ENCODE data around the gene MTMR3. TPM values are rescaled to one million over a fixed set of nuclear protein-coding genes. Genes with fewer than 3 reads are reported as not detected.
A peak's percentile ranks its signal among the peaks of the same experiment; 100 is the strongest.
"Not testable (repeated sequence)": the region's sequence is repeated elsewhere in the genome, so short reads cannot be mapped to it uniquely, and the experiment has no call there.

The MTMR3 gene
- total RNA-seq (2014; rRNA removed; shearing (Covaris generic)) (22.2 and 50.3 TPM in 2 replicates), polyA plus RNA-seq (2016; fragmentation: Nextera tagmentation; extraction: Ambion mirVana) (10.4 and 12.6 TPM in 2 replicates)

- in situ Hi-C loops (cut with MboI), result no loop called here
Observed at GRCh38 chr22:29883045-29883774, at the start of gene MTMR3. TSS of gene MTMR3 (plus strand) at chr22:29883174. CDS start at chr22:29971060, 87,886 bp downstream.

GRCh38 chr22:29833392-29833965 is 49.5 kb upstream of the MTMR3 start:
- peaks cover 10% of the 10 kb centered on the region; the same call in 1 of the 2 replicates for H3K36me3 ChIP-seq (ENCODE audit: low read depth)
- H3K4me2 ChIP-seq (ENCODE audit: unreplicated experiment), result no peak overlapping the region
- no peak overlapping the region for H3K9ac ChIP-seq
- no peaks in the 10 kb centered on the region for H3K9me3 ChIP-seq (ENCODE audit: low read depth)
- no peak overlapping the region for H2AFZ ChIP-seq
- in situ Hi-C loops (cut with MboI), result no loop called here
- peaks cover 9% of the 10 kb centered on the region for H3K4me1 ChIP-seq (ENCODE audit: insufficient read depth)
- no peak for TF ChIP-seq EZH2phosphoT487 (IDR thresholded peaks at IDR 0.05; ENCODE audit: insufficient read depth, low read depth)
- TF ChIP-seq EZH2 (IDR thresholded peaks at IDR 0.05; ENCODE audit: insufficient read depth, poor library complexity, severe bottlenecking), result no peak
- no peak overlapping the region for H3K27ac ChIP-seq
- H3K9me2 ChIP-seq (ENCODE audit: insufficient read depth), result no peaks in the 10 kb centered on the region
- H4K20me1 ChIP-seq (ENCODE audit: insufficient read depth), result no peaks in the 10 kb centered on the region
- DNase-seq, result no peak
- H3F3A ChIP-seq (ENCODE audit: insufficient read depth), result 0 out of 2 replicates have a peak, but pooled peaks cover 2% of the 10 kb centered on the region
- peaks cover 50% of the 10 kb centered on the region for H3K79me2 ChIP-seq (ENCODE audit: insufficient read depth)
- no peaks in the 10 kb centered on the region for H3K27me3 ChIP-seq (replicated peaks; ENCODE audit: insufficient read depth)
- WGBS, 2 experiments (ENCODE audit: low coverage in 1 of 2, low lambda C conversion rate in 2 of 2, missing lambda C conversion rate in 2 of 2), result 86 to 90% methylated on average over 7 of the region's 7 CpGs
- H3K4me3 ChIP-seq, result no peak overlapping the region

More at GRCh38 chr22:29883045-29883774, at the start of gene MTMR3:
- H2AFZ ChIP-seq, result peak within 1 kb of the TSS; percentile 69
- no peaks in the 10 kb centered on the region for H3K36me3 ChIP-seq (ENCODE audit: low read depth)
- H3K27me3 ChIP-seq (replicated peaks; ENCODE audit: insufficient read depth), result no peaks in the 10 kb centered on the region
- peaks cover 20% of the 10 kb centered on the region; the same call in 1 of the 2 replicates for H3K4me1 ChIP-seq (ENCODE audit: insufficient read depth)
- H3K4me3 ChIP-seq, result peak within 1 kb of the TSS; percentile 75
- peak within 1 kb of the TSS; percentile 61 for H3K27ac ChIP-seq
- no peaks in the 10 kb centered on the region for H3K9me2 ChIP-seq (ENCODE audit: insufficient read depth)
- H4K20me1 ChIP-seq (ENCODE audit: insufficient read depth), result no peaks in the 10 kb centered on the region; the same call in 1 of the 2 replicates
- H3F3A ChIP-seq (ENCODE audit: insufficient read depth), result 0 out of 2 replicates have a peak, but pooled peaks cover 4% of the 10 kb centered on the region
- WGBS, 2 experiments (ENCODE audit: low coverage in 1 of 2, low lambda C conversion rate in 2 of 2, missing lambda C conversion rate in 2 of 2), result 1% methylated on average over 43 to 51 of the region's 82 CpGs
- TF ChIP-seq EZH2phosphoT487 (IDR thresholded peaks at IDR 0.05; ENCODE audit: insufficient read depth, low read depth), result no peak
- TF ChIP-seq EZH2 (IDR thresholded peaks at IDR 0.05; ENCODE audit: insufficient read depth, poor library complexity, severe bottlenecking), result no peak
- peak; percentile 92 for DNase-seq
- H3K79me2 ChIP-seq (ENCODE audit: insufficient read depth), result peaks cover 49% of the 10 kb centered on the region
- peak within 1 kb of the TSS; percentile 90 for H3K4me2 ChIP-seq (ENCODE audit: unreplicated experiment)
- H3K9ac ChIP-seq, result peak within 1 kb of the TSS; percentile 86
- no peaks in the 10 kb centered on the region for H3K9me3 ChIP-seq (ENCODE audit: low read depth)

GRCh38 chr22:29834046-29834445 is 48.9 kb upstream of the MTMR3 start:
- H3K4me1 ChIP-seq (ENCODE audit: insufficient read depth), result peaks cover 13% of the 10 kb centered on the region
- no peak overlapping the region for H3K4me2 ChIP-seq (ENCODE audit: unreplicated experiment)
- H2AFZ ChIP-seq, result no peak overlapping the region
- no peaks in the 10 kb centered on the region for H3K9me3 ChIP-seq (ENCODE audit: low read depth)
- peaks cover 10% of the 10 kb centered on the region; the same call in 1 of the 2 replicates for H3K36me3 ChIP-seq (ENCODE audit: low read depth)
- no peak overlapping the region for H3K27ac ChIP-seq
- TF ChIP-seq EZH2 (IDR thresholded peaks at IDR 0.05; ENCODE audit: insufficient read depth, poor library complexity, severe bottlenecking) (no peak), EZH2phosphoT487 (IDR thresholded peaks at IDR 0.05; ENCODE audit: insufficient read depth, low read depth) (no peak)
- H3K79me2 ChIP-seq (ENCODE audit: insufficient read depth), result peaks cover 50% of the 10 kb centered on the region
- H3K9me2 ChIP-seq (ENCODE audit: insufficient read depth), result no peaks in the 10 kb centered on the region
- H3K27me3 ChIP-seq (replicated peaks; ENCODE audit: insufficient read depth), result no peaks in the 10 kb centered on the region
- no peak overlapping the region for H3K9ac ChIP-seq
- in situ Hi-C loops (cut with MboI), result no loop called here
- no peaks in the 10 kb centered on the region for H4K20me1 ChIP-seq (ENCODE audit: insufficient read depth)
- no peak overlapping the region for H3K4me3 ChIP-seq
- no peaks in the 10 kb centered on the region for H3F3A ChIP-seq (ENCODE audit: insufficient read depth)
- WGBS, 2 experiments (ENCODE audit: low coverage in 1 of 2, low lambda C conversion rate in 2 of 2, missing lambda C conversion rate in 2 of 2), result 45 to 53% methylated on average over 1 of the region's 1 CpG
- no peak for DNase-seq

- peak overlapping the region; percentile 81 for H3K4me3 ChIP-seq
- not testable (repeated sequence) for H3K36me3 ChIP-seq (ENCODE audit: low read depth)
Observed at GRCh38 chr22:29836791-29837370, 46.1 kb upstream of the MTMR3 start.

More at GRCh38 chr22:29836791-29837370, 46.1 kb upstream of the MTMR3 start:
- H3K27ac ChIP-seq; DNase-seq; H3K9ac ChIP-seq; in situ Hi-C loops (cut with MboI); H2AFZ ChIP-seq; H3K27me3 ChIP-seq (replicated peaks; ENCODE audit: insufficient read depth); H3F3A ChIP-seq (ENCODE audit: insufficient read depth); H4K20me1 ChIP-seq (ENCODE audit: insufficient read depth); H3K9me2 ChIP-seq (ENCODE audit: insufficient read depth); H3K9me3 ChIP-seq (ENCODE audit: low read depth): not testable (repeated sequence)
- Histone ChIP-seq H3K4me2 (ENCODE audit: unreplicated experiment) (peak overlapping the region; percentile 84), H3K4me1 (ENCODE audit: insufficient read depth) (peaks cover 14% of the 10 kb centered on the region), H3K79me2 (ENCODE audit: insufficient read depth) (peaks cover 50% of the 10 kb centered on the region)
- 92% methylated on average over 16 to 18 of the region's 18 CpGs for WGBS, 2 experiments (ENCODE audit: low coverage in 1 of 2, low lambda C conversion rate in 2 of 2, missing lambda C conversion rate in 2 of 2)

Measured in GM23248 (cell line).